ENCODE measurements around the gene CYB5RL. TPM values are rescaled to one million over a fixed set of nuclear protein-coding genes. Genes with fewer than 3 reads are reported as not detected.
"Not testable (repeated sequence)": the region's sequence is repeated elsewhere in the genome, so short reads cannot be mapped to it uniquely, and the experiment has no call there.

CYB5RL gene
- total RNA-seq, 1 donor from 2014 or later = 4.8 TPM

- DNase-seq = no peak
These were observed 19.0 kb downstream of the CYB5RL start for GRCh38 chr1:54180701-54181360.

- DNase-seq = no peak
These were observed 21.3 kb downstream of the CYB5RL start for GRCh38 chr1:54178296-54179070.

DNA sequence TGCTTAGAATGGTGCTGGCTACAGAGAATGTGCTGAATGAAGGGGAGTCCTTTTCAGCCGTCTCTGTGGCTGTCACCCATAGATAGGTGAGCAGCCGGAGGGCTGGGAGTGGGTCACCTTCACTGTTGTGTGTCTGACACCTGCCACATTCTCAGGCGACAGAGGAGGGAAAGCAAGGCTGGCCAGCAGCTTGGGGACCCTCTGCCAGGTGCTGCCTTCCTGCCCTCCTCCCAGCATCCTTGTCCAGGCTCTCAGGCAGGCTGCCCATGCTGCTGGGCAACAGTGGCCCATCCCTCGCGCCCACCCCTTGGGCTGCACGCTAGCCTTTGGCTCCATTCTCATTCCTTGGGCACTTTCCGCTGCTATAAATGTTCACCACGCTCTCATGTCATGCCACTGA, 22.1 kb downstream of the CYB5RL start:
- DNase-seq = no peak

- no peak for DNase-seq
These were observed 23.1 kb downstream of the CYB5RL start for GRCh38 chr1:54176621-54177327.

DNA sequence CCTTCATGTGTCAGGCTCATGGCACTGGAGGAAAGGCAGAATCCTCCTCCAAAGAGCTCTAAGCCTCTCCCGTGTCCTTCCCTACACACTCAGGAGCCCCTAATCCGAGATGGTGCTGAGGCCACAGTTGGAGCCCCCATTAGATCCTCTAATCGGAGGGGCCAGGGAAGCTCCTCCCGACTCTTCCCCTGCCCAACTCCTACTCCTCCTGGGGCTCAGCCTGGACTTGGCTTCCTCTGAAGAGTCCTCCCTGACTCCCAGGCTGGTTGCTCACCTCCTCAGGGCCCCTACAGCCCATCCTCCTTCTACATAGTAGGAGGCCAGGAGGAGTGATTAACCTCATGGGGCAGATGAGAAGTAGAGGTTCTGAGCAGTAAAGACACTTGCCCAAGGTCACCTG, 25.7 kb downstream of the CYB5RL start:
- no peak for DNase-seq

GRCh38 chr1:54173681-54174080, 26.1 kb downstream of the CYB5RL start:
- DNase-seq = no peak

- peak; percentile 41 for DNase-seq
These were observed 26.9 kb downstream of the CYB5RL start for GRCh38 chr1:54172614-54173599.

DNA sequence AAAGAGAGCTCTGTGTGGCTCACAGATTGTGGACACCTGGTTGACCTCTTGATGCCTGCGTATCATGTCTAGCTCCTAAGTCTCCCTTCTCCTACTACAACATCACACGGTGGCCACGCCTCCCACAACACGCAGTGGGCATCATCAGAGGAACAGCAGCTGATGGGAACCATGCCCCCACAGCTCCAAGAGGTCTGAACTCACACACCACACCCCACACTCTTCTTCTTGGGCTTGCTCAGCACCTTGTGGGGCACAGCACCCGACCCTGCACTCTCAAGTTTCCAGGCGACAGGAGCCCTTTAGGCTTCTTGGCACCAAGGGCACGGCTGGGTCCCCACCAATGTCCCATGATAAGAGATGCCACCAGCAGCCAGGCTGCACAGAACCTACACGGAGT, 28.2 kb downstream of the CYB5RL start:
- no peak for DNase-seq

DNA sequence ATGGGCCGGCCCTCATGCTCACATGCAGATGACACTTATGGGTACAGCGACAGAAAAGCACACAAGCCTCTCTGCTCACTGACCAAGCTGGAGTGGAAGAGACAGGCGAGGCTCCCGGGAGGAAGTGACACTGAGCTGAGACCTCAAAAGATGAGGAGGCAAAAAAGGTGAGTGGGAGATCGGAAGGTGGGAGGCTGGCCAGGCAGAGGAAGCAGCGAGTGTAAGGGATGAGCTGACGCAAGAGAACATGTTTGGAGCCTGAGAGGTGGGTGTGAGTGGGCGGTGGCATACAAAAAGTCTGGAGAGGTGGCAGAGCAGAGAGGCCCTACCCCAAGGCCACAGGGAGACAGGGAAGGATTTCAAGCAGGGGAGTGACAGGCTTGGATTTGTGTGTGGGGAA, 28.8 kb downstream of the CYB5RL start:
- DNase-seq = no peak

GRCh38 chr1:54169068-54169467, 30.8 kb downstream of the CYB5RL start:
- no peak for DNase-seq

- no peak for DNase-seq
These were observed 31.4 kb downstream of the CYB5RL start for GRCh38 chr1:54168206-54168965.

- DNase-seq = no peak
These were observed 32.2 kb downstream of the CYB5RL start for GRCh38 chr1:54167422-54168139.

DNA sequence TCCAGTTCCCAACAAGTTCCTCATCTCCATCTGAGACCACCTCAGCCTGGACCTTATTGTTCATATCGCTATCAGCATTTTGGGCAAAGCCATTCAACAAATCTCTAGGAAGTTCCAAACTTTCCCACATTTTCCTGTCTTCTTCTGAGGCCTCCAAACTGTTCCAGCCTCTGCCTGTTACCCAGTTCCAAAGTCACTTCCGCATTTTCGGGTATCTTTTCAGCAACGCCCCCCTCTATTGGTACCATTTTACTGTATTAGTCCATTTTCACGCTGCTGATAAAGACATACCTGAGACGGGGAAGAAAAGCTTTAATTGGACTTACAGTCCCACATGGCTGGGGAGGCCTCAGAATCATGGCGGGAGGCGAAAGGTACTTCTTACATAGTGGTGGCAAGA, 33.5 kb downstream of the CYB5RL start:
- not testable (repeated sequence) for DNase-seq

GRCh38 chr1:54165146-54165545, 34.7 kb downstream of the CYB5RL start:
- DNase-seq = no peak

GRCh38 chr1:54163573-54163972, 36.3 kb downstream of the CYB5RL start:
- no peak for DNase-seq

DNA sequence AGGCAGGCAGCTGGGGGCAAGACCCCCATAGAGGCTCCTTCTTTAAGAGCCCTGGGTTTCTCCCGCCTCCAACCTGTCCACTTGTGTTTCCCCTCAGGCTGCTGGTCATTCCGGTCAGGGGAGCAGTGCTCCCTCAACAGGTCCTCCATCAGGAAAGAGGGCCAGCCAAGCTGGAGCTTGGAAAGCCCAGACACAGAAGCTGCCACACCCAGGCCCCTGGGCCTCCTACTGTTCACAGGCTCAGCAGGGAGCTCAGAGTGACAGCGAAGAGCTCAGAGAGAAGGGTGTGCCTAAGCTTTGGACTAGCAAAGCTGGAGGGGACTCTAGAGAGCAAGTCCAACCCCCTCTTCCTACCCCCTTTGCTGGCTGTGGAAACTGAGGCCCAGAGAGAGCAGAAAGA, 36.8 kb downstream of the CYB5RL start:
- DNase-seq = no peak

DNA sequence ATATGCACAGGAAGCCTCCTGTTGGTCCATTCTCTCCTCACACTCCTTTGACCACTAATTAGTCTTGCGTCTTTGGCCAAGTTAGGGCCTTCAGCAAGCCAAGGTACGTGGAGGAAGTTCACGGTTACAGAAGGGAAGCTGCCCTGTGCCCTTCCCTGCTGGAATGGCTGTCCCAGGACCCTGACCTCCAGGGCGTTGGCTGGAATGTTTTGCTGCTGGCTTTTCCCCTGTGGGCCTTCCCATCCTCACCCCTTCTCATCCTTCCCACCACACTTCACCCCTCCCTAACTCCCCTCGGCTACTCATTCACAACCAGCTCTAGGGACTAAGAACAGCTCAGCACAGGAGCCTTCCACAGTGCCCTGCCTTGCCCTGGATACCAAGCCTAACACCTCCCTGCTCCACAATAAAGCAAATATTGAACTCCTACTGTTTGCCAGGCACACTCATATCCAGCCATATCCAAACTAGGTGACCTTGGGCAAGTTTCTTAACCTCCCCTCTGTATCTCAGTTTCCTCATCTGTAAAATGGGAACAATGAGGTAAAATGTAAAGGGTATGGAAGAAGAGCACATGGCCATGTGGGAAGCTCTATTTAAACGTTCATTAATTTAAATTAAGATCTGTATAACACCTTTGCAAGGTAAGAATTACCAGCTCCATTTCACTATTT, 38.2 kb downstream of the CYB5RL start:
- no peak for DNase-seq

GRCh38 chr1:54160351-54160750, 39.5 kb downstream of the CYB5RL start:
- DNase-seq = no peak

DNA sequence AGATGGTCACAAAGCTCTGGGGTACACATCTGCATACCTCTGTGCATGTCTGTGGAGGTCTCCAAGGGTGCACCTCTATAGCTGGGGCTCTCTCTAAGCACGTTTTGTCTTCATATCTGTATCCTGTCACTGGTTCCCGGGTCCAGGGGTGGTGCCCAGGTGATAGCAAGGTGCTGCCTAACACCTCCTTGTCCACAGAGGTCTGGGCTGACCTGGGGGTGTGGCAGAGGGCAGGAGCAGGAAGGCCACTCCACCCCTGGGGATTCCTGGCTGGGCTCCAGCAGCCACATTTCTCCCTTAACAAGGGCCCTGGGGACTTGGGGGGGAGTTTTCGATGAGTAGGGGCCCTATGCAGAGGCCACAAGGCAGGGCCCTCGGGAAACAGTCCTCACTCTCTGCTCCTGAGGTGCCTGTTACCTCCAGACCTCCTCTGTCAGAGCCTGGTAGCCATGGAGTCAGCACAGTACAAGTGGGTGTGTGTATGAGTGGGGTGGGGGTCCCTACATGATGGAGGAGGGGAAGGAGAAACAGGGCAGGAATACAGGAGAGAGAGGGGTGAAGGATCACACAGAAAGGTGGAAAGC, 40.0 kb downstream of the CYB5RL start:
- DNase-seq = no peak

DNA sequence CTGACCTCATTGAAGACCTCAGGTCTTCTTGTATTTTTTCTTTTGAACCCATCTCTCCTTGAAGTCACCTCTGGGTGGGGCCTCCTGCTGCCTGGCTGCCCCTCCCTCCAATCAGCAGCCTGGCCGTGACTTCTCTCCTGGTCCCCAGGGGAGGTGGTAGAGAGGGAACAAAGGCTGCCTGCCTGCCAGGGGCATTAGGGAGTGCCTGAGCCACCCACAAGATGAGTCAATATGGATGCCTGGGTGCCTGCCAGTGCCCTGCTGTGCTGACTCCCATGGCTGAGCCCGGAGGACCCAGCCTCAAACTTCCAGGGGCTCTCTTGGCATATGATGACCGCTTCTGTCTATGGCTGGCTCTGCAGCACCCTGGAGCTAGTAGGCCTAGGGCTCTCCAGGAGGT, 41.8 kb downstream of the CYB5RL start:
- no peak for DNase-seq

All from dermis blood vessel endothelial cell (primary cell).